ENCODE data around the gene ATE1.

Gene ATE1

DNA sequence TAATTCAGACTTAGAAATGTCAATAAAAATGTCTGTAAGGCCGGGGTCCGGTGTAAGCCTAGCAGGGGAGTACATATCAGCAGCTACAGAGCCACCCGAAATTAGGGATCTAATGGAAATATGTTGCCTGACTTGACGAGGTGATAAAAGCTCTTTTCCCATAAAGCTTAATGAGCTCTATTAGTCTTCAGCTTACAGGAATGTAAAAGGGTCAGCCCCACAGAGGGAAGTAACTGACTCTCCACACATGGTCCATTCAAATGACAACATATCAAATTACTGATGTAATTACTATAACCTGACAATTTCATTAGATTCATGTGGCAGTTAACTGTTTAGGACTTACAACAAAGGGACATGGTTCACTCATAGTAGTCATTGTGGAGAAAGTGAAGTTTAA, 62.3 kb downstream of the ATE1 start:
- no peak for DNase-seq

DNA sequence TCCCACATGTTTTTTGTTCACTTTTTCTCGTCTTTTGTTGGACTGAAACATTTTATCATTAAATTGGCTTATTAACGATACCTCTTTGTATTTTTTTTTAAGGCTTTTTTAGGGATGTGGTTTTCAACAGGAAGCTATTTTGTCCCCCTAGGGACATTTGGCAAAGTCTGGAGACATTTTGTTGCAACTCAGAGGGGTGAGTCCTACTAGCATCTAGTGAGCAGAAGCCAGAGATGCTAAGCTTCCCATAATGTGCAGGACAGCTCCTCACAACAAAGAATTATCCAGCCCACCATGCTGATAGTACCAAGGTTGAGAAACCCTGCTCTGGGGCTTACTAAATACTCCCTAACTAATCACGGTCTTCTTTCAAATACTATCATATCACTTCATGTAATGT, 63.2 kb downstream of the ATE1 start:
- no peak for DNase-seq

DNA sequence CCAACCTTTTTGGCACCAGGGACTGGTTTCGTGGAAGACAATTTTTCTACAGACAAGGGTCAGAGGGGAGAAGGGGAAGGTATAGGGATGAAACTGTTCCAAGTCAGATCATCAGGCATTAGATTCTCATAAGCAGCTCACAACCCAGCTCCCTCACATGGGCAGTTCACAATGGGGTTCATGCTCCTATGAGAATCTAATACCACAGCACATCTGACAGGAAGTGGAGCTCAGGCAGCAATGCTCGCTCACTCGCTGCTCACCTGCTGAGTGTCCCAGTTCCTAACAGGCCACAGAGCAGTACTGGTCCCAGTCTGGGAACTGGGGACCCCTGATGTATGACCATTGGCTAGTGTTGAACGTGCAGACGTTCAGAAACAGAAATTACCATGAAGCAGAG, 63.7 kb downstream of the ATE1 start:
- DNase-seq = no peak

DNA sequence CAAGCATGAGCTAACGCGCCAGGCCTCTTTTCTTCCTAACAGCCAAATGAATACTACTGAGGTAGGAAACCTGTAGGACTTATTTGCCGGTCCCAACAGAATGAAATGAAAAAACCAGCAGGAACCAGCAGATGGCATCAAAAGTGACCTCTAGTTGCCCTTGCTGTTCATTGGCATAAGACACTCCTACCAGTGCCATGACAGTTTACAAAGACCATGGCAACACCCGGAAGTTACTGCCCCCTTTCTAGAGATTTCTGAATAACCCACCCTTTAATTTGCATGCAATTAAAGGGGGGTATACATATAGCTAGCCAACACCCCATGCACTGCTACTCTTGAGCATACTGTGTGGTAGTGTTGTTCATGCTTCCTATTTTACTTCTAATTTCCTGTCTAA, 65.2 kb downstream of the ATE1 start:
- no peak for DNase-seq

DNA sequence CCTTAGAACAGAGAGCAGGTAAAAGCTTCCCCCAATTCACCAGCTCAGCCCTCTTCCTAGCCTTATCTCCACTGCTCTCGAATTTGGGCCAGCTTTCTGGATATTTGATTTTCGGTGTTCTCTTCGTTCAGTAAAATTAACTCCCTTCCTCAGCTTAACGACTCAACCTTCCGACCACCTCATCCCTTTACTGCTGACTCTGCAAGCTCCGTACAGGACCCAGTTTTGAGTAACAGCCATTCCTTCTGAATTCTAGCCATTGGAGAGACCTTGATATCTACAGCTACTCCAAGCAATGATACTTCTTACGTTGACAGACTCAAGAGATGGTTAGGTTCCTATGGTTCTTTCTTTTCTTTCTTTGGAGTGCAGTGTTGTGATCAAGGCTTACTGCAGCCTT, 65.8 kb downstream of the ATE1 start:
- DNase-seq = no peak

DNA sequence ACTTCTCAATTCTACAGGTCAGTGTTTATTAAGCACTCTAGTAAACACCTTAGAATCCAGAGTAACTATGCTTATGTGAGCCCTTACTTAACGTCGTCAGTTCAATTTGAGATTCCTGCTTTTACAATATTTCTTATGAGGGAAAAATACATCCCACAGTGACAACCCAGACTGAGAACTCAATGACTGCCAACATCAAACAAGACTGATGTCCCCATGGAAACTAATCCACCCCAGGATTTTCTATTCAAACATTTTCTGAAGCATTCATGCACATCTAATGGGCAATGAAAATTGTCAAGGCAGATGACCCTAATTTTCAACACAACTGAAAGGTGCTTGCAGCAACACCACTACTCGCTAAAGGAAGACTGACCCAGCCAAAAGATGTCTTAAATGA, 67.0 kb downstream of the ATE1 start:
- DNase-seq = no peak

DNA sequence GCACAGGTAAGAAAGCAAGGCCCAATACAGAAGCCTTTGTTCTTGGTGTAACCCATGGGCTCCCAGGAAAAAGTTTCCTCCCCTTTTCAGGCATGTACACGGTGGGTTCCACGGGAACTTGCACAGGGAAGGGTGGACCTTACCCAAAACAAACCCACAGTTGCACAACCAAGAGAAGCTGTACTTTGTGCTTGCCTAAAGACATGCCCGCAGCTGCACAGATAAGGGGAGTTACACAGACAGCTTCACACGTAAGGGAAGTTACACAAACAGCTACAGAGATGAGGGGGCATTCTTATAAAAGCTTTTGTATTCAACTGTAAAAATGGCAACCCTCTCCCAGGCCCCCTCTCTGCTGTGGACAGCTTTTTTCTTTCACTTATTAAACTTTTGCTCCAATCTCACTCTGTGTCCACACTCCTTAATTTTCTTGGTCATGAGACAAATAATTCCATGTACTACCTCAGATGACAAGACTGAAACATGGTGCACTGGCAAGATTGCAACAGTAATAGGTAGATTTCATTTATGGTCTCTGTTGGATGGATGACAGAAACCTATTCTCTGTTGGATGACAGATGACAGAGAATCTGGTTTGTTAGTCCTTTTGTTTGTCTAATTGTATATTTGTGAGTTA, 72.9 kb downstream of the ATE1 start:
- DNase-seq = no peak

DNA sequence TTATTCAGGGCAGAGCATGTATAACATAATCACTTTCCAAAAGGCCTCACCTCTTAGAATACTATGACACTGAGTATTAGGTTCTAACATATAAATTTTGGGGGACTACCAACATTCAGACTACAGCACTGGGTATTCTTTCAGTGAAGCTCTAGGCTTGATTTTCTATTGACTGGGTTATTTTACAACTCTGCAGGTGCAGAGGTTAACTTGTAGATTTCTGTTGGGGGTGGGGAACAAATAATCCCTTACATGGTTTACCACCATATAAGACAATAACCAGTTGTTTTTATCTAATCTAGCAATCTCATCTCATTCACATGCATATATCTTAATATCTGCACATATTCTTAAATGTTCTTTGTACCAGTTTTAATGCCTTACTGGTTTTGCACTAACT, 73.9 kb downstream of the ATE1 start:
- DNase-seq = no peak

DNA sequence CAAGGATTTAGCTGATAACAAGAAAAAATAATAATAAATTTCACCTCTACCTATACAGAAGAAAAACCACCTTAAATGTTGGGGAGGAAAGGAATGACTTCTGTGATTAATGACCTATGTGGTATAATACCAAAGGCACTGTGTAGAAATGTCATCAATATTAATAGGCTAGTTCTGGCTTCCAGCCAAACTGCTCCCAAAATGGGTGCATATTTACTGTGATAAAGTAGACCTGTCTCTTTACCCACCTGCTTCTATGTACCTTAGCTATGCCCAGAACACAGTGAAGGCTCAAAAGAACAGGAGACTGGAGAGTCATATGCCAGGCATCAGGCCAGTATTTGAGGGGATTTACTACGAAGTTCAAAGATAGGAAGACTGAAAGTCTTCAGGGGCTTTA, 76.0 kb downstream of the ATE1 start:
- DNase-seq = no peak

DNA sequence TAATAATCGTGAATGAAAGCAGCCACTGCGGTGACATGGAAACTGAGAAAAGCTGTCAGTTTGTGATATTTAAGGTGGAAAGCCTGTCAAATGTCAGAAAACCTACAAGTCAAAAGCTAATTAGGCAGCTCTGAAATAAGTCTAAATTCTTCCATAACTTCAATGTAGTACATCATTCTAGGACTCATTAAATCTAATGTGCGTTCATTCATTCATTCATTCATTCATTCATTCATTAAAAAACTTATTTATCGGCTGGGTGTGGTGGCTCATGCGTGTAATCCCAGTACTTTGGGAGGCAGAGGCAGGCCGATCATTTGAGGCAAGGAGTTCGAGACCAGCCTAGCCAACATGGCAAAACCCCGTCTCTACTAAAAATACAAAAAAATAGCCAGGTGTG, 79.7 kb downstream of the ATE1 start:
- no peak for DNase-seq

DNA sequence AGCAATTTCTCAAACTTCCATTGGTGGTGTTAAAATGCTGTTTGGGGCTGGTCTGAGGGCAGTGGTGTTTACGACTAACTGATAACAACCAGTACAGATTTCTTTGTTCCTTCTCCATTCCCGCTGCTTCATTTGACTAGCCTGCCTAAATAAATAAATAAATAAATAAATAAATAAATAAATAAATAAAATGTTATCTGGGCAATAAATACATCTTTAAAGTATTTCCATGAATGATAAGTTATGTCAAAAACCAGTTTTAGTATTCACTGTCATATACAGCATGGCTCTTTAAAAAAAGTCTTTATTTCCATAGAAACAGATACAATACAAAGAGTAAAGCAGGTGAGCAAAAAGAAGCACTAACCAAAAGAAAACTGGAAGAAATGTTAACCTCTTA, 81.3 kb downstream of the ATE1 start:
- no peak for DNase-seq

DNA sequence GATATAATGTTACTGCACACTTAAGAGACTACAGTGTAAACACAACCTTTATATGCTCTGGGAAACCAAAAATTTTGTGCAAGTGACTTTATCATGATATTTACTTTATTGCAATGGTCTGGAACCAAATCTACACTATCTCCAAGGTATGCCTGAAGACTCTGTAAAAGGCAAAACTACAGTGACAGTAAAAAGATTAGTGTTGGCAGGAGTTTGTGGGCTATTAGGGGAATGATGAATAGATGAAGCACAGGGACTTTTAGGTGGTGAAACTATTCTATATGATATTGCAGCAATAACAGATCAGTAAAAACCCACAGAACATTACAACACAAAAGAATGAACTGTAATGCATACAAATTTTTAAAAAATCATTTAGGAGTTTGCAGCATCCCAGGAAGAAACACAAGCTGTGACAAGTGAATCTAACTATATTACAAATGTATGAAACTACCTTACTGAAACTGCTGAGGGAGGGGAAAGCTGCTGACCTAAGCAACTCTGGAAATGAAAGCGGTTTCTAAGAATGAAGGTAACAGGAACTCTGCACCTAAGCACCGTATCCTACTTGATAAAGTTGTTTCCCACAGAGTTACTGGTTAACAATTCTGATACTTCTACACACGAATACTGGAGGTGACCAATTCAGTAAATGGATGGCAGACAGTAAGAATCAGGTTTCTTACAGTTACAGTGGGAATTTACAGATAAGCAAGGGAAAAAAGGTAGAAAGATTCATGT, 82.6 kb downstream of the ATE1 start:
- DNase-seq = no peak

DNA sequence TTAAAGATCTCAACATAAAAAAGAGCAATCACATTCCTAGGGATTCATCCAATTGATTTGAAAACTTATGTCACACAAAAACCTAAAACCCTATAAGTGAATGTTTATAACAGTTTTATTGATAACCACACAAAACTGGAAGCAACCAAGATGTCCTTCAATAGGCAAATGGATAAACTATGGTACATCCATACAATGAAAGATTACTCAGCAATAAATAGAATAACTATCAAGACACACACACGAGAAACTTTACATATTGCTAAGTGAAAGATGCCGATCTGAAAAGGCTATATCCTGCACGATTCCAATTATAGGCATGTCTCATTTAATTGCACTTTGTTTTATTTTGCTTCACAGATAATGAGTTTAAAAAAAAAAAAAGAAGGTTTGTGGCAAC, 83.3 kb downstream of the ATE1 start:
- no peak for DNase-seq

DNA sequence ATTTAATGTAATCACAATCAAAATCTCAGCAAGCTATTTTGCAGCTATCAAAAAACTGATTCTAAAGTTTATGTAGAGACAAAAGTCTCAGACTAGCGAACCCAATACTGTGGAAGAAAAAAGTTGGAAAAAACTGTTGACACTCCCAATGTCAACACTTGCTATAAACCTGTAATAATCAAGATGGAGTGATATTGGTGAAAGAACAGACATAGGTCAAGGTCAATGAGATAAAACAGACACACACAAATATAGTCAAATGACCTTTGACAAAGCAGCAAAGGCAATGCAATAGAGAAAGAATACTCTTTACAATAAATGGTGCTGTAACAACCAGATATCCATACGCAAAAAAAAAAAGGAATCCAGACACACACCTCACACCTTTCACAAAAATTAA, 84.5 kb downstream of the ATE1 start:
- DNase-seq = no peak

DNA sequence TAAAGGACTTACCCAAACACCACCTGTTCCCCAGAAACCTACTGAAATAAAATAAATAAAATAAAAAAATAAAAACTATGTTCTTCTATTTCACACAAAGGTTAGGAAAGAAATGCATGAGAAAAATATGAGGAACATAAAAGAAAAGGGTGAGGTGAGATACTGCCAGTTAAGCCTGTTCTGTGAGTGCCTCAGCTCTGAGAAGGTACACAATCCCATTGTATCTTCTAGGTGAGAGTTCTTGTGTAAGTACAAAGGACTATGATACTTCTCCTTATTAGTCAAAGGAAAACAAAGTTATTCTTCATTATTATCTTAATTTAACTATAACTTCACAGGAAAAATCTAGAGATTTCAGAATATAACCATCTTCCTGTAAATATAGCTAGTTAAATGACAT, 86.0 kb downstream of the ATE1 start:
- no peak for DNase-seq

DNA sequence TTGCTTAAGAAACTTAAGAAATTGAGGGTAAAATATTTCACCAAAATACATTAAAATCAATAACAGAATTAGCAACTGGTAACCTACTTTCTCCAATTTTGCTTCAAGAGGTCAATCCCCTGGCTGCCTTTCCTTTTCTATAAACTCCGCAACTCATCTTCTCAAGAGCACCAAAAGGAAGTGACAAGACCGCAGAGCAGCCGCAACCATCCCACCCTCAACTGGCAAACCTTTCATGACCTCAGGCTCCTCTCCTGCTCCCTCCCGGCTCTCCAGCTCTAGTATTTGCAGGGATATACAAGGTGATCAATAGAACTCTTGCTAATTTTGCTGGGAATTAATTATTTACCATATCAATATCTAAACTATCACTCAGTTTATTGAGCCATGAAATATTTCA, 88.9 kb downstream of the ATE1 start:
- no peak for DNase-seq

DNA sequence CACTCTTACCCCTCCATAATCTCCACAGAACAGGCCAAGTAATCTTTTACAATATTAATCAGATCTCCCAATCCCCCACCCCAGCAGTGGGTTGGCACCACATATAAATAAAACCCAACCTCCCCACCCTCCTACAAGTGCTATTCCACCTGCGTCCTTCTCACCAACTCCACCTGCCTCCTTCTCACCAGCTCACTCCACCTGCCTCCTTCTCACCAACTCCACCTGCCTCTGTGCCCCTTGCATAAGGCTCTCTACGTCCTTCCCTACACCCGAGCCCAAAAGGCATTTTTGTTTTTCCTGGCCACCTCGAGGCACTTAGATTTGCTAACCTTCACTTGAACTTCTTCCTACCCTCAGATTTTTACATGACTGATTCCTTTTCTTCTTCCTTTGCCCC, 89.7 kb downstream of the ATE1 start:
- DNase-seq = no peak

DNA sequence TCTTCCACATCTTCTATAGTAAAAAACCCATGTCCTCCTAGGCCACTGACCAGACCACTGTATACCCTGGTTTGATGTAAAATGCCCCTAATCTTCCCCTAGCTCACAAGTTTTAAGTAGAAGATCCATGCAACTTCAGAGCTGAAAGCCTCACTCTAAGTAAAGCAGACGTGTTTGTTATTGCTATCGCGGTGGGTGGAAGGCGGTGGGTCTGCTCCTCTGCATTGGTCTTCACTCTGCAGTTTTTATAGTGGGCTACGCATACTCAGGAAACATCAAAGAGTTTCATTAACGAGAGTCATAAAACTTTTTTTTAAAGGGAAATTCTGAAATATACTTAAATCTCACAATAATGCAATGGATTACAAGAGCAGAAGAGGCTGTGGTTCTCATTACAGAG, 91.7 kb downstream of the ATE1 start:
- no peak for DNase-seq

DNA sequence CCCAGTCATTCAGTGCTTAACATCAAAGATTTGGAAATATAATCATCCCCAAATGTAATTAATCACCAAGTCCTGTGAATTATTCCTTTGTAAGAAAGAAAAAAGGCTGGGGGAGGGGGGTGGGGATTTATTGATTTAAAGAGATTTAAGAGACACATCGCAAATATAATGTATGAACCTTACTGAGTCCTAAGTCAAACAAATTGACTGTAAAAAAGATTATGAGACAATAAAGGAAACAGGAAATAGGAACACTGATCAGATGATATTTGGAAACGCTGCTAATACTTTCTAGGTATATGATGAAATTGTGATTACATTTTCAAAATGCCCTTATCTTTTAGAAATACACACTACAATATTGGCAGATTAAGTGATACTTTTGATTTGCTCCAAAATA, 92.5 kb downstream of the ATE1 start:
- DNase-seq = no peak

DNA sequence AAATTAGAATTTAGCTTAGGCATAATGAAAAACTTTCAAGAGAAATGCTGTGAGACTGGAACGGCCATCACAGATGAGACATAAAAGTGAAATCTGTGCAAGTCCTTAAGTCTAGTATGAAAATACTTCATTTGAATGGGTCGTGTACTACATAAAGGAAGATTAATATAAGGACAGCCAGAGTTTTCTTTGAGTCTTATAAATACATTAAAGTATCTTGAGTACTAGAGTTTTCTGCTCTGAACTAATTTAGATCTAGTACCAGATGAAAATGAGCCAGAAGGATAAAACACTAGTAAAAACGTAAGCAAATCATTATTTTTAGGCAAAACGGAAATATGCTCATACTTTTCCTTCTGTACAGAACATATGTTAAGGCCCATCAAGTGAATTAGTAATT, 93.1 kb downstream of the ATE1 start:
- DNase-seq = no peak

DNA sequence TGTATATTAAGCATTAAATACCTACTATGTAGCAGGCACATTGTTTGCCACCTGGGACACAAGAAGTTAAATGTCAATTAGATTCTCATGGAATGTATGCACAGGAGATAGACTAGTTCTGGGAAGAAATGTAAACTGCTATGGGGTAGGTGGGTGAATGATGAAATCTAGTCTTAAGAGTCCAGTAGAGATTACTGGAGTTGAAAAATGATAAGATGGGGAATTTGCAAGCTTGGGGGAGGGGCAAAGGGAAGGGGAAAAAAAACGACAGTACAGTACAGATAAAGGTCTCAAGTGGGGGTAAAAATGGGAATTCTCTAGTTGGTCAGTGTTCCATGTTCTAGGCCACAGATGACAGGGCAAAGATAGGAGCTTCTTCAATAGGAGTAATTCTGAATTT, 94.4 kb downstream of the ATE1 start:
- no peak for DNase-seq

DNA sequence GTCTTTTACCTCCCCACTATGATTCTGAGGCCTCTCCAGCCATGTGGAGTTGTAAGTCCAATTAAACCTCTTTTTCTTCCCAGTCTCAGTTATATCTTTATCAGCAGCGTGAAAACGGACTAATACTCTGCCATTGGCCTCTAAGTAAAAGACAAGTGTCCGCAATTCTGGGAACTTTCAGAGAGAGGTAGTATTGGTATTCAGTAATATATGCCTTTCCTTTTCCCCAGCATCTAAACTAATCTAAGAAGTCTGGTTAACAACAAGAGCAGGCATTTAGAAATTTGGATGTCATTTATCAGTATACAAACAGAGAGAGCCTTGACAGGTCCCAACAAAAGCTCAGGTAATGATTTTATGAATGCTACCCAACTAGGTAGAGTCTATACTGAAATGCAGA, 95.2 kb downstream of the ATE1 start:
- DNase-seq = no peak

DNA sequence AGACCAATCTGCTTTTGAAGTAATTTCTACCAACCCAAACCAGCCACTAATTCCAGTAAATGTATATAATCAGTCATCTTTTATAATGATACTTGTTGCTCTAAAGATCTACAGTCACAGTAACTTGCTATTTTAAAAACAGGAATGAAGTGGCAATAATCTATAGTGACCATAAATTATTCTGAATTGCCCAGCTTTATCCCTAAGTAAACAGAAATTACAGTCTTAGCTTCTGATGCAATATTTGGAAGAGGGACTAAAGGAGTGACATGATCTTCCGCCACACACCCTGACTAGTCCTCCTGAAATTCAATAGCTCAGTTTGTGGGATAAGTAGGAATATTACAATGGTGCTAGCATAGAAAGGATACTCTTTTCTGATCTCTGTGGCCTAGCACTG, 96.1 kb downstream of the ATE1 start:
- DNase-seq = no peak

DNA sequence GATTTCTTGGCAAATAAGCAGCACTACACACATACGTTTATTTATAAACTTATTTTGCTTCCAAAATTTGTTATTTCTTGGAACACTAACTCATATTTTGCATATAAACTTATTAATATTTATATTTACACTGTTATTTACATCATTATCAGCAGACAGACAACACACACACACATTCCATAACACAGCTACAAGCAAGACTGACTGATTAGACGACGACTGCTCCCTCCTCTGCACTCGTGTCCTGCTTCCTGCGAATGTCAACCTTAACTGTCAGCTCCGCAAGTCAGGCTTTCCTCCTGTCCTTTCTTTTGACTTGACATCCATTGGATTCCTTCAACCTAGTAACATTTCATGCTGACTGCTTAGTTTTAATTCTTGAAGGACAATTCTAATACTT, 96.6 kb downstream of the ATE1 start:
- no peak for DNase-seq

DNA sequence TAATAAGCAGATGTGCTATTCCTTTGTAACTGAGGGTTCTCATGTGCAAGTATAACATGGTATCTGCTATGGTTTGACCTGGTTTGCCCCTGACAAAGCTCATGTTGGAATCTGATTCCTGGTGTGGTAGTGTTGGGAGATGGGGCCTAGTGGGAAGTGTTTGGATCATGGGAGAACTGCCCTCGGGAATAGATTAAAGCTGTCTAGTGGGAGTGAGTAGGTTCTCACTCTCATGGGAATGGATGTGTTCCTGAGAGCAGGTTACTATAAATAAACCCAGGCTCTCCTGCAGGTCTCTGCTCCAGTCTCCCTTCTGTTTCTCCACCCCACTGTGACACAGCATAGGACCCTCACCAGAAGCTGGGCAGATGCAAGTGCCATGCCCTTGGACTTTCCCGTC, 97.7 kb downstream of the ATE1 start:
- DNase-seq = no peak

All from NCI-H446 (cell line).